DOHH2 (cell line): Measurements from ENCODE around the gene SORBS2.

Source experiments
- H3F3A ChIP-seq: fragments of 200-600 bp; sonication (generic), shearing (Covaris generic); 2 replicates; pipeline ENCODE4 v1.6.0; 2016; ENCODE audit warnings: antibody characterized with exemption, mild to moderate bottlenecking; ENCODE audit not compliant: control insufficient read depth, insufficient read depth
- H3K27ac ChIP-seq: fragments of 200-600 bp; sonication (generic); 2 replicates; pipeline ENCODE4 v1.5.1; 2014; ENCODE audit warnings: low read depth, mild to moderate bottlenecking, low read length, moderate library complexity
- H3K27me3 ChIP-seq: fragments of 200-600 bp; sonication (generic); 2 replicates; pipeline ENCODE4 v1.6.1; 2014; ENCODE audit warnings: mild to moderate bottlenecking, low read length, mixed read lengths; ENCODE audit not compliant: control insufficient read depth
- H3K36me3 ChIP-seq: fragments of 200-600 bp; sonication (generic); 2 replicates; pipeline ENCODE4 v1.6.1; 2014; ENCODE audit warnings: mild to moderate bottlenecking, low read length, moderate library complexity, mixed read lengths; ENCODE audit not compliant: control insufficient read depth
- H3K4me1 ChIP-seq: fragments of 200-600 bp; sonication (generic); 2 replicates; pipeline ENCODE4 v1.6.1; 2014; ENCODE audit warnings: mild to moderate bottlenecking, low read length, mixed read lengths; ENCODE audit not compliant: control insufficient read depth
- H3K4me2 ChIP-seq: fragments of 200-600 bp; sonication (generic); 2 replicates; pipeline ENCODE4 v1.6.0; 2014; ENCODE audit warnings: mild to moderate bottlenecking, low read length, moderate library complexity
- H3K4me3 ChIP-seq: fragments of 200-600 bp; sonication (generic); 2 replicates; pipeline ENCODE4 v1.5.1; 2014; ENCODE audit warnings: mild to moderate bottlenecking, low read length, mixed read lengths
- H3K79me2 ChIP-seq: fragments of 200-600 bp; sonication (generic); 2 replicates; pipeline ENCODE4 v1.6.1; 2014; ENCODE audit warnings: mild to moderate bottlenecking, low read length, mixed read lengths; ENCODE audit not compliant: control insufficient read depth
- H3K9me2 ChIP-seq: fragments of 200-600 bp; sonication (generic); replicated peaks from 2 replicates; pipeline ENCODE4 v1.6.1; 2014; ENCODE audit warnings: mild to moderate bottlenecking, low read length, mixed read lengths; ENCODE audit not compliant: control insufficient read depth
- H3K9me3 ChIP-seq: fragments of 200-600 bp; sonication (generic); 2 replicates; pipeline ENCODE4 v1.6.1; 2014; ENCODE audit warnings: antibody characterized with exemption, low read length, mixed read lengths; ENCODE audit not compliant: control insufficient read depth, insufficient read depth
- H4K20me1 ChIP-seq: fragments of 200-600 bp; sonication (generic); 2 replicates; pipeline ENCODE4 v1.6.0; 2014; ENCODE audit warnings: low read depth, mild to moderate bottlenecking, antibody characterized with exemption, low read length, moderate library complexity; ENCODE audit not compliant: control insufficient read depth, insufficient read depth
- CTCF ChIP-seq: fragments of 200-600 bp; sonication (generic); IDR thresholded peaks from one replicate; pipeline ENCODE4 v1.5.1; 2014; ENCODE audit warnings: antibody characterized with exemption, mild to moderate bottlenecking, low read depth, low read length; ENCODE audit not compliant: poor library complexity, severe bottlenecking
- EZH2phosphoT487 ChIP-seq: fragments of 200-600 bp; sonication (generic); IDR thresholded peaks from 2 replicates; pipeline ENCODE4 v1.6.1; 2017; ENCODE audit warnings: borderline replicate concordance, mild to moderate bottlenecking, antibody characterized with exemption, low read length, moderate library complexity, mixed read lengths

The SORBS2 gene

GRCh38 chr4:185813133-185813532 lies 1.1 kb upstream of the SORBS2 start:
- no peaks in the 10 kb centered on the region for H3K9me2 ChIP-seq
- no peaks in the 10 kb centered on the region for H3K9me3 ChIP-seq
- no peak overlapping the region for H3K27ac ChIP-seq
- H3K4me2 ChIP-seq = no peak overlapping the region
- peaks cover 6% of the 10 kb centered on the region; the same call in 1 of the 2 replicates for H3F3A ChIP-seq
- H3K79me2 ChIP-seq = no peaks in the 10 kb centered on the region
- peaks cover 24% of the 10 kb centered on the region for H3K4me1 ChIP-seq
- no peak for TF ChIP-seq EZH2phosphoT487
- no peak for TF ChIP-seq CTCF
- no peaks in the 10 kb centered on the region for H4K20me1 ChIP-seq
- no peaks in the 10 kb centered on the region for H3K36me3 ChIP-seq
- H3K27me3 ChIP-seq = peaks cover 12% of the 10 kb centered on the region
- no peak overlapping the region for H3K4me3 ChIP-seq

GRCh38 chr4:185810746-185811508 lies 1.1 kb downstream of the SORBS2 start:
- Histone ChIP-seq H4K20me1 (no peaks in the 10 kb centered on the region), H3K4me2 (peak overlapping the region; percentile 86), H3K4me1 (peaks cover 24% of the 10 kb centered on the region), H3K27ac (no peak overlapping the region), H3K9me3 (no peaks in the 10 kb centered on the region), H3K4me3 (peak overlapping the region; percentile 66), H3K79me2 (no peaks in the 10 kb centered on the region), H3F3A (peaks cover 6% of the 10 kb centered on the region; the same call in 1 of the 2 replicates), H3K27me3 (peaks cover 8% of the 10 kb centered on the region), H3K9me2 (no peaks in the 10 kb centered on the region), H3K36me3 (no peaks in the 10 kb centered on the region)
- TF ChIP-seq CTCF = no peak
- no peak for TF ChIP-seq EZH2phosphoT487

GRCh38 chr4:185809533-185810071 lies 2.4 kb downstream of the SORBS2 start:
- Histone ChIP-seq H3K27ac (no peak overlapping the region), H3K36me3 (no peaks in the 10 kb centered on the region), H3F3A (peaks cover 6% of the 10 kb centered on the region; the same call in 1 of the 2 replicates), H3K27me3 (peaks cover 5% of the 10 kb centered on the region), H3K4me2 (no peak overlapping the region), H3K9me3 (no peaks in the 10 kb centered on the region), H3K4me3 (no peak overlapping the region), H3K79me2 (no peaks in the 10 kb centered on the region), H3K9me2 (no peaks in the 10 kb centered on the region), H4K20me1 (no peaks in the 10 kb centered on the region), H3K4me1 (peaks cover 24% of the 10 kb centered on the region)
- TF ChIP-seq CTCF (no peak), EZH2phosphoT487 (no peak)
